ENCODE measurements around the gene CDC20B.

Gene CDC20B

GRCh38 chr5:55162666-55163065 is 10.3 kb downstream of the CDC20B start:
- DNase-seq (ENCODE audit: insufficient read length, low spot score) (no peak), FAIRE-seq (no peak)

GRCh38 chr5:55160493-55161209 is 12.3 kb downstream of the CDC20B start:
- FAIRE-seq: peak; percentile 13
- DNase-seq (ENCODE audit: insufficient read length, low spot score): peak; percentile 69

- FAIRE-seq (no peak), DNase-seq (ENCODE audit: insufficient read length, low spot score) (peak; percentile 72)
Measured at GRCh38 chr5:55159763-55160492, 13.0 kb downstream of the CDC20B start, which contains the start of gene GPX8. TSS of gene GPX8 (plus strand) at chr5:55160171. CDS start at chr5:55160193, 22 bp downstream.

- DNase-seq (ENCODE audit: insufficient read length, low spot score) (no peak), FAIRE-seq (no peak)
Measured at GRCh38 chr5:55154873-55155272, 18.1 kb downstream of the CDC20B start.

- DNase-seq (ENCODE audit: insufficient read length, low spot score) (no peak), FAIRE-seq (no peak)
Measured at GRCh38 chr5:55151923-55152842, 20.8 kb downstream of the CDC20B start.

GRCh38 chr5:55149308-55149795 is 23.6 kb downstream of the CDC20B start:
- DNase-seq (ENCODE audit: insufficient read length, low spot score) (no peak), FAIRE-seq (peak; percentile 26)

GRCh38 chr5:55146543-55147151 is 26.3 kb downstream of the CDC20B start:
- FAIRE-seq: no peak
- DNase-seq (ENCODE audit: insufficient read length, low spot score): peak; percentile 74

GRCh38 chr5:55146080-55146479 is 26.9 kb downstream of the CDC20B start:
- DNase-seq (ENCODE audit: insufficient read length, low spot score) (no peak), FAIRE-seq (no peak)

- DNase-seq (ENCODE audit: insufficient read length, low spot score): no peak
- no peak for FAIRE-seq
Measured at GRCh38 chr5:55143624-55144023, 29.4 kb downstream of the CDC20B start.

- DNase-seq (ENCODE audit: insufficient read length, low spot score) (no peak), FAIRE-seq (no peak)
Measured at GRCh38 chr5:55141945-55142690, 30.9 kb downstream of the CDC20B start.

- FAIRE-seq: no peak
- DNase-seq (ENCODE audit: insufficient read length, low spot score): no peak
Measured at GRCh38 chr5:55140908-55141665, 31.9 kb downstream of the CDC20B start.

GRCh38 chr5:55136521-55136920 is 36.5 kb downstream of the CDC20B start:
- DNase-seq (ENCODE audit: insufficient read length, low spot score) (no peak), FAIRE-seq (no peak)

- DNase-seq (ENCODE audit: insufficient read length, low spot score) (no peak), FAIRE-seq (no peak)
Measured at GRCh38 chr5:55134053-55134722, 38.8 kb downstream of the CDC20B start.

- FAIRE-seq (no peak), DNase-seq (ENCODE audit: insufficient read length, low spot score) (no peak)
Measured at GRCh38 chr5:55123365-55123764, 49.6 kb downstream of the CDC20B start.

GRCh38 chr5:55114061-55114460 is 58.9 kb downstream of the CDC20B start:
- FAIRE-seq (no peak), DNase-seq (ENCODE audit: insufficient read length, low spot score) (no peak)

- no peak for FAIRE-seq
- DNase-seq (ENCODE audit: insufficient read length, low spot score): no peak
Measured at GRCh38 chr5:55113327-55113726, 59.6 kb downstream of the CDC20B start.

- FAIRE-seq (no peak), DNase-seq (ENCODE audit: insufficient read length, low spot score) (no peak)
Measured at GRCh38 chr5:55110217-55110616, 62.8 kb downstream of the CDC20B start.

- no peak for FAIRE-seq
- no peak for DNase-seq (ENCODE audit: insufficient read length, low spot score)
Measured at GRCh38 chr5:55108661-55109060, 64.3 kb downstream of the CDC20B start.

Measured in HTR-8/SVneo (cell line).